ENCODE results near the gene PCSK5.

The PCSK5 gene

DNA sequence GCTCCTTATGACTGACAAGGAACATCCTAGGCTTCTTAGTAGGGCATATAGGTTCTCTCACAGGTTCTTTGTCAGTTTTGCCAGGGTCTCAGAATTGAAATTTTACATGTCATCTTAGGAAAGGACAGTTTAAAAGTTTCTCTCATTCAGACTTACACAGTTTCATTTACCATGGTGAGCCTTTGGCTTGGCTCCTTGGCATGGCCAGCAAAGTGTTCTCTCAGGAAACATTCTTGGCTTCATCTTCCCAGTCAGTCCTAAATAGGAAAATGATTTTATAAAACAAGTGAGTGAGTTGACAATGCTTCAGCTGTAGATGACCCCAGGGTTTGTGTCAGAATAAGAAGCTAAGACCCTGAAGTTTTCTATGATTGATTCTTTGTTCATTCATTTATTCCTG lies 191.6 kb downstream of the PCSK5 start:
- DNase-seq (ENCODE audit: low spot score), result no peak

DNA sequence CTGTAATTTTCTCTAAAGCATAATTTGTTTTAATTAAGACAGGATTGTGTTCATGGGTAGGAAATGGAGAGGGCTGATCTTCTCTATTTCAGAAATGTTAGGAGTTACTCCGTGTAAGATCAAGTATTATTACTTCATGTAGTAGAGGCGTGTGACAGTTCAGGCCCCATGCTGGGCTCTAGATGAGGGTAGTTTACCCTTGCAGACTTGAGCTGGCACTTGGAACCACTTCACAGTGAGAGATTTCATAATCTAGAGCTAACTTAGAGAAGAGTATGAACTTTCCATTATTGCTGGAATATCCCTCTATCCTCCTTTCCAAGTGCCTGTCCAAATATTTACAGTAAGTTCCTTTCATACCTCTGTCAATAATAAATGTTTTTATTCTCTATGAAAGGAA lies 195.1 kb downstream of the PCSK5 start:
- DNase-seq (ENCODE audit: low spot score), result no peak

DNA sequence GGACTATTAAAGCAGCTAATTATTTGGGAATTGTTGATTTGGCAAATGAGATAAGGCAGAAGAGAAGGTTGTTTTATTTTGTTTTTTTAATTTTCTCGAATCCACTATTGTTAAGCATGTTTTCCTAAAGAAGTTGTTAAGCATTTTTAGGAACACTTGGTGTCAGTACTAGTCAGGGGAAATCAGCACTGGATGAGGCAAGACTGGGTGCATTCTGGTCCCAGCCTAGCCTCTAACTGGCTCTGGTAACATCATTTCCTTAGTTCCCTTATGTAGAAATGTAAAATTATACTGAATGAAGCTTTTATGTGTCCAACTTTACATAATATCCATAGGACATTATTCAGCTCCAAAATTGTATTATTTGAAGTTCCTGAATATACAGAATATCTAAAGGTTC lies 196.1 kb downstream of the PCSK5 start:
- no peak for DNase-seq (ENCODE audit: low spot score)

DNA sequence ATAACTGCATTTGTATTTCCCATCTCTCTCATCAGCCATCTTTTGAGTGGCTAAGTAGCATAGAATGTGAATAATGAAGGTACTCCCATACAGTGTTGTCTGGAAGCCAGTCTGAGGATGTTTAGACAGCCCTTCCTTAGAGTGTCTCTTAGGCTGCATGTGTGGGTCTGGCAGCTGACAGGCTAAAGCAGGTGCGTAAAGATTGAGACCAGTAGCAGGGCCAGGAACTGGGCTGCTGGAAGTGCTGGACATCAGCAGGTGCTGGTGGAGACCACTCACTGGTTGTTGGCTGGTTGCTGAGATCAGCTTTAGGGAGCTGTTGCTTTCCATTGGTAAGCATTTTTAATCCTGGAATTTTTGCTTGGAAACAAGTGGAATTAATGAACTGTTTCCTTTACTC lies 197.5 kb downstream of the PCSK5 start:
- no peak for DNase-seq (ENCODE audit: low spot score)

DNA sequence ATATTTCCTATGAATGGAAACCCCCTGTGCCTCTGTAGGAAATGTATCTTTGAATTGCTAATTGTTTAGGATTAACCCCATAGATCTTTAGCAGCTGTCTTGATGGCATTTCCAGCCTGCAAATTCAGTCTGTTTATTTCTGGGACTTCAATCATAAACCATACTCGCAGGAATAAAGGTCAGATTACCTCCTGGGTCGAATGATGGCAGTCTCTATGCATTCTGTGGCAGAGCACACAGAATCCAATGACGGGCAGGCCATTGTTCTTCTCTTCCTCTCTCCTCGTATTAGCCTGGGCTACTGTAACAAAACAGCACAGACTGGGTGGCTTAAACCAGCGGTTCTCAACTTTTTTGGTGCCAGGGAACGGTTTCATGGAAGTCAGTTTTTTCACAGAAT lies 199.9 kb downstream of the PCSK5 start:
- no peak for DNase-seq (ENCODE audit: low spot score)

DNA sequence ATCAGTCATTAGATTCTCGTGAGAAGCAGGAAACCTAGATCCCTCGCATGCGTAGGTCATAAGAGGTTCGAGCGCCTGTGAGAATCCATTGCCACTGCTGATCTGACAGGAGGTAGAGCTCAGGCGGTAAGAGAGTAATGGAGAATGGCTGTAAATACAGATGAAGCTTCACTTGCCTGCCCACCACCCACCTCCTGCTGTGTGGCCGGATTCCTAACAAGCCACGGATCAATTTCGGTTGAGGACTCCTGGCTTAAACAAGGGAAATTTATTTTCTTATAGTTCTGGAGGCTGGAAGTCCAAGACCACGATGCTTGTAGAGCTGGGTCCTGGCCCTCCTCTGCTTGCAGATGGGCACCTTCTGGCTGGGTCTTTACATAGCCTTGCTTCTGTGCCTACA lies 200.4 kb downstream of the PCSK5 start:
- no peak for DNase-seq (ENCODE audit: low spot score)

DNA sequence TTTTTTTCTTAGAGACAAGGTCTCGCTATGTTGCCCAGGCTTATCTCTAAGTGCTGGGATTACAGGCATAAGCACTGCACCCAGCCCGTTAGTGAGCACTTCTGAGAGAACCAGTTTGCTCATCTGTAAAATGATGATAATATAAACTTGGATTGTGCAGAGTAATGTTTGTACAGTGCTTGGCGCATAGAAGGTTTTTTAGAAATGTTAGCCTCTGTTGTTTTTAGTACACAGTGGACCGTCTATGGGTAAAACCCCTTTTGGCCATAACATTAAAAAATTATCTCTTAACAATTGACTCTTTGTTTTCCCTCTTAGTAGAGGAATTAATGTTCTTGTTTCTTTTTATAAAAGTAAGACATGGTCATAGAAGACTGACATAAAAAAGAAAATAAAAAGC lies 202.1 kb downstream of the PCSK5 start:
- no peak for DNase-seq (ENCODE audit: low spot score)

DNA sequence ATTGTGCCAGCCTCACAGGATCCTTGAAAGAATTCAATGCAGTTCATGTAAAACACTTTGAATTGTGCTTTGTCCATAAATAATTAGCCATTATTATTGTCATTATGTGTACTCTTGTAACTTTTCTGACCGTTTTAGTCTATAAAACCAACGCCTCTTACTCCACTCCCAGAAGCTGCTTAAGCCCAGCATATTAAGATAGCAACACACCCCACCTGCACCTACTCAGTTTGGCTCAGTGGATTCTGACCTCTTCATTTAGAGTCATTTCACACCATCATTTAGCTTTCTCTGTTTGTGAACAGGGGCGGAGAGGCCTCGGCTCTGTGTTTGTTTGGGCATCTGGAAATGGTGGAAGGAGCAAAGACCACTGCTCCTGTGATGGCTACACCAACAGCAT lies 205.1 kb downstream of the PCSK5 start:
- no peak for DNase-seq (ENCODE audit: low spot score)

DNA sequence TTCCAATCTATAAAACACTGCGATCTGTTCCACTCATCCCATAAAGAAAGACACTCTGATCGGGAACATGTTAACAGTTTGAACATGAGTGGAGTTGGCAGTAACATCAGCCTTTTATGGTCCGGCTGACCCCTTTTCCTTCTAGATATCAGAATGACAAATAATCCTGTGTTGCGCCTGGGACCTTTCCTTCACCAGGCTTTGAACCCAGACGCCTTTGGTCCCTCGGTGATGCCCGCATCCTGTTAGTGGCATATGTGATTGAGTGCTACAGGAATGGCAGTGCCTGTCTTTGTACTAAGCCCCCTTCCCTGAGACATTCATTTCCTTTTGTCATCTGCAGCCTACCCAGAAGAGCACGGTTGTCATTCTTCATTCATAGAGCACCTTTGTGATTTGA lies 209.0 kb downstream of the PCSK5 start:
- DNase-seq (ENCODE audit: low spot score), result no peak

DNA sequence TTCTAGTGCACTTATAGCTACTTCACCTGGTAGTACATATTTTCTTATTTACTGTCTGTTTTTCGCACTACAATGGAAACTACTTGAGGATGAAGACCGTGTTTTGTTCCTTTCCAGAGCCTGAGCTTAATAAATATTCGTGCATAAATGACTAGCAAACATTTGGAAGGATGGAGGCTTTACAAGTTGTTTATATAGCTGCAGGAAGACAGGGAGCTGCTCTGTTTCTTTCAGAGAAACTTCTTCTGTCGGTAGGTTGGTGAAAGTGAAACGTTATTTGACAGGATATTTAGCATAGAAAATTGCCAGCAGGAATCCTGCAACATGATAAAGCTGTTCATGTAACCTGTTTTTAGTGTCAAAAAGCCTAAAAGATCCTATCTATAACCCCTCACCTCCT lies 210.6 kb downstream of the PCSK5 start:
- DNase-seq (ENCODE audit: low spot score), result no peak

DNA sequence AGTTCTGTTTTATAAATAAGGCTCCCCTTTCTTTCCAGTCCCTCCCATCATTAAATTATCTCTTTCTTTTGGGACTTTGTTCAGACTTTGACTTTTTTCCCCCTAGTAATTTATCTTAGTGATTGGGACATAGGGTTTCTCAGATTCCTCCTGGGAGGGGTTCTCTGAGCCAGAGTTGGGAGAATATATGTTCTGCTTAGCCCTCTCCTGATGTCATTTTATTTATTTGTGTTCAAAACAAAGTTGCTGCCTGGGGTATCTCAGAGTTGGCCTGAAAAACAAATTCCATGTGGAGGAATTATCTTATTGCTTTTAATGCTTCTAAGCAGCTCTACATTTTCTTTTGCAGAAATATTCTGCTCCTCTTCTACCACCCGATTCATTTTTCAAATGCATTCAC lies 211.0 kb downstream of the PCSK5 start:
- no peak for DNase-seq (ENCODE audit: low spot score)

DNA sequence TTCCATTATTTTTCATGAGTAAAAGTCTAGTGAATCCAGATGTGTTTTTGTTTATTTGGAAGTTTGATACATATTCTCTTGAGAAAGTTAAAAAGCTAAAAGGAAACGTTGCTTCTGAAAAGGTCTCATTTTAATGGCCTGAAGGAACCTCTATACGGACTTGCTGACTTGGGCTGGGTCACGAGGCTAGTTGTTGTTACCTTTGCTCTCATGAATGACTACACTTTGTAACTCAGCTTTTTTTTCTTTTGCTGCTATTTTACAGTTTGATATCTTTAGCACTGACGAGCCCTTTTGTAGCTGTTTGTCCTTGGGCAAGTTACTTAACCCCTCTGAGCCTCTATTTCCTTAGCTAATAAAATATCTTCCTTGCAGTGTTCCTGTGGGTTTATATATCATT lies 211.5 kb downstream of the PCSK5 start:
- no peak for DNase-seq (ENCODE audit: low spot score)

DNA sequence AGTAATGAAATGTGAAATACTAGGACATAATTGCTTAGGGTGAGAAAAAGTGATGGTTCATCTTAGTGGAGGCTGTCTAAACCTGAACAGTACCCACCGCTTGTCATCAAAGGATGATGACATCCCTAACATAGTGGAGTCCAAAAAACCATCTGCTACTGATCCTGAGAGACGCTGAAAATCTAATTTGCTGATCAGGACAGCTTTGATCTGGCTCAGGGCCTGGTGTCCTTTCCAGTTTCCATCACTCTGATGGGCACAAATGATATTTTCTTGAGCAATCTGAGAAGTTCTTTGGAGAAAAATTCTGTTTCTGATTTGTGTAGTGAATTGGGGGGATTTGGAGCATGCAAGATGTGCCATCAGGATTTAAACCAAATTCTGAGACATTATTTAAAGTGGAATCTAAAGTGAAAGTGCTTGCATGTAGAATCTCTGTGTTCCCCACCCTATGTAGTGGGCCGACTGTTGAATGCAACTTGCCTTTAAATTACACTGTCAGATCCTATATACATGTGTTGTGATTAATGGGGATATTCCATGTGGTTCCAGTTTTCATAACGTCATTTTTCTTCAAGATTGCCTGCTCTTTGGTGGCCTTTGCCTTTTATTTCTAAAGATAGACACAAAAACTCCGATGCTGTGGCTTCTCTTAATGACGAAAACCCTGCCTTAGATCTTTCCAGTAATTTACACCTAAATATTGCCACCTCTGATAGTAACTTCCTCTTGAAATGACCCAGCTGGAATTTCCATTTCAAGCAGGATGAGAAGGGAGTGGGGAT lies 213.2 kb downstream of the PCSK5 start:
- DNase-seq (ENCODE audit: low spot score), result no peak

DNA sequence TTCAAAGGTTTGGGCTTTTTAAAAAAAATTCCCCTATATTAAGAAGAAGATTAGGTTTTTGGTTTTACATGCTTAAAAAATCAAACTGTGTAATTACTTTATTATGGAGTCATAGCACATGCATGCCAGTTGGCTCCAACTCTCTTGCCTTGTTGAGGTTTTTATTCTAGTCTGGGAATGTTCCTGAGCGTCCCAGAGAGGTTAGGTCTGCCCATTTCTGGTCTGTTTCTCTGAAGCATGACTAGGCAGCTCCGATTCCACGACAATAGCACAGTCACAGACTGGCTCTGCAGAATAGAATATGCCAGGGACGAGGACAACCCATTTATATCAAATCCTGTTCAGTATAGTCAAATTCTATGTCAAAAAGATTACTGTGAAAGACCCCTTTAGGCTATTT lies 217.0 kb downstream of the PCSK5 start:
- no peak for DNase-seq (ENCODE audit: low spot score)

DNA sequence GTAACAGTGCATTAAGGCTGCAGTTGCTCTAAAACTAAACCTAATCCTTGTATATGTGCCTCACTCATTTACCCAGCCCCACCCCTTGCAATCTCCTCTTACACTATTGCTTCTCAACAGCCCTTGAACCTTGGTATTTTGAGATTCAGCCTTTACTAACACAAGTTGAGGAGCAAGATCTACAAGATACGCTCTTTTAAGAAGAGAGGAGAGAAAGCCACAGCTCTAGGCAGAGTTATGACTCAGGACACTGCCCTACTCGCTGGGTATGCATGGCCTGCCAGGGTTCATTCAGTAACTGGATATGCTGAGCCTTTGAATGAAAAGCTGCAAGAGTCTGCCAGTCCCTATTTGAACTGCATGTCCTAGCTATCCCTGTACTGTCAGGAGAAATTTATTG lies 219.5 kb downstream of the PCSK5 start:
- no peak for DNase-seq (ENCODE audit: low spot score)

DNA sequence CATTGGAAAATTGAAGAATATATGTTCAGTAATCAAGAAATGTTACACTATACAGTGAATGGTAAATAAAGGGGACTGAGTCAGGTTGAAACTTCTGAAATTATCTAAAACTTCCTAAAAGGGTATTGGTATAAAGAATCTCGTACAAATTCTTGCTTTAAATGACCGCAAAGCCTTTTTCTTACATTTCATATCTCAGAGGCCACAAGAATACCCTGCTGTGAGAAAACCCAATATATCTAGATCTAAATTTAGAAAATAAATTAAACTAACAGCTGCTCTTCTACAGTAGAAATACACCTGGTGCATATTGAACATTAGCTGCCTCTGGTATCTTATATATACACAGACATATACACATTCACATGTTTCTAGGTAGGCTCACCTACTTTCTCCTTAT lies 221.7 kb downstream of the PCSK5 start:
- DNase-seq (ENCODE audit: low spot score), result no peak

DNA sequence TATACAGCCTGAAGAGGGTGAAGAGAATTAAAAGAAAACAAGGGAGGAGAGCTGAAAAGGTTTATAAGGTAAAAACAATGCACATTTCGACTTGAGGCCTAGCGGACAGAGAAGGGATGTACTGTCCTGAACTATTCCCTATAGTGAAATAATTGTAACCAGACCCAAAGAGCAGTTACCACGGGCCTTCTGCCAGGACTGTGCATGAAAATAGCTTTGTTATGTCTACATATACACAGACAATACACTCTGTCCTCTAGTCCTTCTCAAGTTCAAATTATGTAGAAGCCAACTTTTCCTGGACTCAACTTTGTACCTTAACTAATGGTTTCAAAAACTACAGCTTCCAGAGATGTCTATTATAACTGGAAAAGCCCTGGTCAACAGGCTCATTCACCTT lies 223.7 kb downstream of the PCSK5 start:
- DNase-seq (ENCODE audit: low spot score), result no peak

DNA sequence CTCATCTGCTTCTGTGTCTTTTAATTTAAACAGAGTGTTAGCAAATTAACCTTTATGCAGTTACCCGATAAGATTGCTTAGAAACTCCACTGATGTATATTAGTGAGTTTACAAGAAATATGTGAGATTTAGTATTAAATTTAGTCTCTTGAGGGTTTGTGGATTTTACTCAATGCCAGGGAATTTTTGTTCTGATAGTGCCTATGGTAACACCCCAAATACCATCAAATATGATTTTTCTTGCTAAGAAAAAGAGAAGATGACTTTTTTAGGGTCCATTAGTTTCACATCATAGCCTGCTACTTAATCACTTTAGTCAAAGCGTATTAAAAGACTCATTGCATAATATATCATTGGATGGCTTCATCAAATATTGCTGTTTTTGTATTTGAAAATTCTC lies 224.9 kb downstream of the PCSK5 start:
- DNase-seq (ENCODE audit: low spot score), result no peak

DNA sequence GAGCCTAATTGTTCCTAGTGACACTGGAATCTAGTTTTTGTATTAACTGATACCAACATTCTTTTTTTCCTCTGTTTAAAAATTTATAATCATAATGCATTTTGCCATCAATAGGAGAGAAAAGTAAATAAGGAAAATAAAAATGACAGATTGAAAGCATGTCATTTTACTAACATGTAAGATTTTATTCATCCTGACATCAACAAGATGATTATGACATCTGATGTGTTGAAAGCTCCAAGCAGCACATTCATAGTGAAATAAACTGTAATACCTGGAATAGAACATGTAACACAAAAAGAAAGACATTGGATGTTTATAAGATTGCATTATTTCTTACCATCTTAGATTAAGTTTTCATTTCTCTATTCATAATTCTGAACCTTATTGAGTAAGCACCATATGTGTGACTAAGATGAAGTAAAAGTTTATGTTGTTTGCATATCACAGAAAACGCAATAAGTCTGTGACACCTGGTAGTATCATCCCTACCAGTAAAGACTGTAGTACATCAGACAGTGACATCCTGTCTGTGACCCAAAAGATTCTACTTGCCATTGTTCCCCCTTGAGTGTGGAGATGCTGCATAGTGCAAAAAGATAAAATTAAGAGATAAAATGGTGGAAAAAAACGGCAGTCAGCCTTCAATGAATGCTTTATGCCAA lies 225.6 kb downstream of the PCSK5 start:
- no peak for DNase-seq (ENCODE audit: low spot score)

DNA sequence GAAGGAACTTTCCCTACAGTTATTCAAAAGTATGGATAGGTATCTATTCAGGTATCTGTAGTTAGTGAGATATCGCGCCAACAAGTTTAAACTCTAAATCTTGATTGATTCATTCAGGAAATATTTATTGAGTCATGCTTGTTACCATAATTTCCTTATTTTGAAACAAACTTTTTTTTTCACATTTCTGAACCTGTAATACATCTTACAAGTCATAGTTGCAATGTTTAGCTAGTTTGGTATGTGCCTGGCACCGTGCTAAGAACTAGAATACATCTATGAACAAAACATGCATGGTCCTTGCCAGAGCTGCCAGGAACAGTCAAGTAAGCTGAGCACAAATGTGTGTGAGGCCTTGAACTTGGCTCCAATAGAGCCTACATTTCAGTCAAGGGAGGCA lies 226.4 kb downstream of the PCSK5 start:
- DNase-seq (ENCODE audit: low spot score), result no peak

DNA sequence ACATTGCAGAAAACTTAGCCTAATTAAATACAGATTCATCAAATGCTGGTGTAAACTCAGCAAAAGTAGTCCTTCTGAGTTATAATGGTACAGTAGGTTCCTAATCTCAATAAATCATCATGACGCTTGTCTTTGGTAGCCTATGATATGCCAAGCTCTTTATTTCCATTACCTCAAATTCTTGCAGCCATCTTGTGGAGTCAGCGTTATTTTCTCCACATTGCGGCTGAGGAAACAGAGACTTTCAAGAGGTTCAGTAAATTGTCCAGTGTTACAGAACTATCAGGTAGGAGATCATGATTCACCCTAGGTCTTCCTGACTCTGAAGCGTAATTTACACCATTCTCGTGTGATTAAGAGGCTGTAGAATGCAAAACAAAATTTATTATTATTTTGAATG lies 237.2 kb downstream of the PCSK5 start:
- no peak for DNase-seq (ENCODE audit: low spot score)

DNA sequence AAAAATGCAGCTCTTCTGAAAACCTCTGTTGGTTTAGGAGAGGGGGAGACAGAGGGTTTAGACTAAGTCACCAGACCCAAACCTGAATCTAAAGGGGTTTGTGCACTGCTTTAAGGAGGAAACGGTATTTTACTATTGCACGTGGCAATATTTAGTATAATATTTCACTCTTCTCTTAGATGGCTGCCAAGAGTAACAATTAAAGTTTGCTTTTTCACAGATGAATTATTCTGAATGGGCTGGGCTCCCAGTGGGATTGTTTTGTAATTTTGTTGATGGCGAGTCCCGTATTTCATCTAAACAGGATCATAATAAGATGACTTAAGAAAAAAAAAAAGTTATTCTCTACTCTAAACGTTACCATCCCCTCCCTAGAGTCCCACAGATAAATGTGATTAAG lies 245.4 kb downstream of the PCSK5 start:
- no peak for DNase-seq (ENCODE audit: low spot score)

DNA sequence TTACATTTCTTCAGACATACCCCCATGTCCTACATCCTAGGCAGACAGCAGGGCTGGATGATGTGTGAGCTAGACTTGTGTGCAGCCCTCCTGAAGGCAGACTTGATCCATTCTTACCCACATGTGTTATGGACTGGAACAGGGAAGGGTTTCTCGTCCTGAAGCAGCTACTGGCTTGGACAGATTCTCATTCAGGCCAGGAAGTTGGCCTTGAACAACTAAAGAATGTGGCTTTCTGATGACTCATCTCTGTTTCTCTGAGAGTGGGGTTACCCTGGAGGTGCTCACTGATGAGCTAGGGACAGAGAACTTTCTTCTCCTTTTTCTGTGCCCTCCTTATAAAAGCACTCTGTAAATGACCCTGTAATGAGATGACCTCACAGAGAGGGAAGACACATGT lies 246.5 kb downstream of the PCSK5 start:
- DNase-seq (ENCODE audit: low spot score), result no peak

DNA sequence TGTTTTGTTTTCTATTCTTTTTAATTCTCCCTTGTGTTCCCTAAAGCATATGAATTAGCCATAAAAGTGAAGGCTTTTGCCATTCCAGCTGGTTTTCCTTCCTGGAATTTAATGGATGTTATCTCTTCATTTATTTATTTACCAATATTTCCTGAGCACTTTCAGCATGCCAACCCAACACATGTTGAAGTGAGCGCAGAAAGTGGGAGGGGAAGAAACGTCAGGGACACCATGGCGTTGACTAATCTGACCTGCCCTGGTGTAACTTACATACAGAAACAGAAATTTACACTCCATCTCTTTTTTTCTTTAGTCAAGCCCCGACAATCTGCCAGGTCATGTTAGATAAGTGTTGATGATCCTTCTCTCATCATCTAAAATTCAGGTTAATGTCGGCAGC lies 247.5 kb downstream of the PCSK5 start:
- DNase-seq (ENCODE audit: low spot score), result no peak
